ENCODE results near the gene ZNF674. TPM values are rescaled to one million over a fixed set of nuclear protein-coding genes. Genes with fewer than 3 reads are reported as not detected.
"Not testable (repeated sequence)": the region's sequence is repeated elsewhere in the genome, so short reads cannot be mapped to it uniquely, and the experiment has no call there.

The ZNF674 gene
- polyA plus RNA-seq, 3 donors: 5.8 to 7.6 (median 7.3) TPM

DNA sequence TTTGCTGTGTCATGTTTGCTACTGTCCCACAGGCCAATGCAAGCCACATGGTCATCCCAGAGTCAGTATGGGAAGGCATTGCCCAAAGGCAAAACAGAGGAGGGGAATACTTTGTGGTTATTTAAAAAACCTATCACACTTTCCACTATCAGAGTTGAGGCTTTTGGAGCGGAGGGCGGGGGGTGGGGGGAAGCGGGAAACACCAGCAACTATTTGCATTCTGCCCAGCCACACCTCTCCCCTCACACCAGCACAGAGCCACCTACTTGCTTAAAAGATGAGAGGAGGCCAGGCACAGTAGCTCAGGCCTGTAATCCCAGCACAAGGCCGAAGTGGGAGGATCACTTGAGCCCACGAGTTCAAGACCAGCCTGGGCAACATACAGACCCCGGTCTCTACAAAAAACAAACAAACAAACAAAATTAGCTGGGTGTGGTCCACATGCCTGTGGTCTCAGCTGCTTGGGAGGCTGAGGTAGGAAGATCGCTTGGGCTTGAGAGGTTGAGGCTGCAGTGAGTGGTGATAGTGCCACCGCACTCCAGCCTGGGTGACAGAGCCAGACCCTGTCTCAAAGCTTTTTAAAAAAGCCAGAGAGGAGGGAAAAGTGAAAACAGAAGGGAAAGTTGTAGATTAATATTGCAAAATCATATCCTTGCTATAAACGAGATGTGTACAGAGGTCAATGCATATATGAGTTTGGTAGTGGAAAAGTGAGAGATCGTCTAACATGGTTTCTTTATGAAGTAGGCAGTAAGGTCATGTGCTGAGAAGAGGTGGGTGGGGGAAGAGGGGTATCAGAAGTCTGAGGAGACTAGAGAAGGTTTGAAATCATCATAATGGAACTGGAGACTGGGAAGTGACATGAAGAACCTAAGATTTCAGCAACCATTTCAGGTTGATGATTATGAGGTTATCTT is 26.5 kb upstream of the ZNF674 start:
- DNase-seq: no peak

DNA sequence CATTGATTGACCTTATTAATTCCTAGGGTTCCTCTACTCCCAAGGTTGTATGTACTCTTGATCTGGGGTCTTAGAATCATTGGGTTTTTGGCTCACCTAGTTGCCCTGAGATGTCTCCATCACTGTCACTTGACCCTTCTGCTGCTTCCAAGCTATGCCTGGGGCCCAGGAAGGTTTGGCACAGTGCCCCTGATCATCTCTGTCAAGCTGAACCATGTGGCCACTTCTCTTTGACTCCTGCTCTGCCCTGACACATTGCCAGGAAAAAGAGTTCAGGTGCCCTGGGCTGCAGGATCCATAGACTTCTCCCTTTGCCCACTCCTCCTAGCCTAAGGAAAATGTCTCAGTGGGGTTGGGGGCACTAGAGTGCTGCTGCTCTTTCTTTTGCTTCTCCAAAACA is 24.4 kb upstream of the ZNF674 start:
- DNase-seq: no peak

DNA sequence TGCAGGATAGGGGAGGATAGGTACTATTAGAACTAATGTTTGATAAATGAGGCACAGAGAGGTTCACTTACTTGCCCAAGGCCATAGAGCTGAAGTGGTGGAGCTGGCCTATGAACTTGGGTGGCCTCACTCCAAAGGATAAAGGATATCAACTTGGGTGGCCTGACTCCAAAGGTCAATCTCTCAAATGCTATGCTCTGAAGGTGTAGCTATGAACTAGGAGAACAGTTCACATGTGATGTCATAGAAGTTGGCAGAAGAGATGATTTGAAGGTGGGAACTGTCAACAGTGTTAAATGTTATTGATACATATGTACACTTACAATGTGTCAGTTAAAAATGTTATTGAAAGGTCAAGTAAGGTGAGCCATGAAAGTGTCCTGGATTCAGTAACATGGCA is 22.2 kb upstream of the ZNF674 start:
- no peak for DNase-seq

DNA sequence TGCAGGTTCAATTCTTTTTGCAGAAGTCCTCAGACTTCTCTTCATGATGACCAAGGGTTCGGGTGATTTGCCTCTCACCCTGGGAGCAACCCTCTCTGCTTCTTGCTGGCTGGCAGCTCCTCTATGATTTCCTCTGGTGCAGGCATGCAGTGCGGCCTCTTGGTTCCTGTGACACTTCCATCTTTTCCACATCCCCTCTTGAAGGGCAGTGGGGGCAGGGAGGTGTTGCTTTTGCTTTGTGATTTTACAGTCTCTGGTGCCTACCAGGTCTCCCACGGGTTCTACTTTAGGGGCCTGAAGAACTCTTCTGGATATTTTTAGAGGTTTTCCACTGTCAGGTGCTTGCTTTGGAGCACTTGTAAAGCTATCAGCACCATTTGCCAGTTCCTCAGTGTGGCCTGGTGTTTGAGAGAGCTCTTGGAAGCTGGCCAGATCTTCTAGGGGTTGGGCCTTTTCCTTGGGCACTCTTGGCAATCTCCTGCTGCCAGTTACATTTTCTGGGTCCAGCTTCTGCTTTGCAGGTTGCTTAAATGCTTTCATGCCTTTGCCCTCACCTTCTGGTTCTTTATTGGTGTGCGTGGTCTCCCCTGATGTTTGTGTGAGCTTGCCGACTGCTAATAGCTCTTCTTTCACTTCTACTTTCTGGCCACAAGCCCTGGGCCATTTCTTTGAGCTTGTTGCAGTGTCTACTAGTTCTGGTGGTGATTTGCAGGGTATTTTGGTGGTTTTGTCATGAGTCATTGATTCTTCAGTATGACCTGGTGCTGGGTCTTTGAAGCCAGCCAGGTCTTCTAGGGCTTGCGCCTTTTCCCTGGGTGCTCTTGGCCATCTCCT is 16.8 kb upstream of the ZNF674 start:
- no peak for DNase-seq

DNA sequence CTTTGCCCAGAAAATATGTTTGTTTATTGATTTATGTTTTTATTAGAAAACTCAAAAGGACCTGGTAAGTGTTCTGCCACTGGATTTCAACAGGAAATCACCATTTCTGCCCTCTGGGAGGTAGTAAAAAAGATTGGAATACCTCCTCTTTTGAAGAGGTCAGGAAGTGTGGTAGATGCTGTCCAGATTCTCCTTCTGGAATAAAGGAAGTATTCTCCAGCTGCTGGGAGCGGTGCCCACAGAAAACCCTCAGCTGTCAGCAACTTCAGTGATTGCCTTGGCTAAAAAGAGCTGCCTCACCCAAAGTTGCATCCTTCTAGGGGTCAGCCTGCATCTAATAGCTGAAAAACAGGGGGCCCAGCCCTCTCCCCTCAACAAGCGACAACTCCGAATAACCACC is 13.8 kb upstream of the ZNF674 start:
- DNase-seq: no peak

DNA sequence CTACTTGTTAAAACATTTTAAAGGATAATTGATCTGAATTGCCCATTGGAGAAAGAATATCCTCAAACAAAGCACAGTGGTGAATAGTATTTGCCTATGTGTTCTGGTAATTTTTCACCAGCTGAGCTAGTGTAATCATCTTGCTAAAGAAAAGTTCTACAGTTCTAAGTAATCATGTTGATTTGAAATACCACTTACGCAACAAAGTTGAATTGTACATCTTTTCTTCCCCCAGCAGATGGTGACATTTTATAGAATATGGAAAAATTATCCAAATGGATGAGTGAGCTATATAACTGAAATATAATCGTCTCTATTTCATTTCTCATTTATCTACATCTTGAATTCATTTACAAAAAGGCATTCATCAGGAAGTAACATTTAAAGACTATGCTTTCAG is 9.7 kb upstream of the ZNF674 start:
- DNase-seq: no peak

DNA sequence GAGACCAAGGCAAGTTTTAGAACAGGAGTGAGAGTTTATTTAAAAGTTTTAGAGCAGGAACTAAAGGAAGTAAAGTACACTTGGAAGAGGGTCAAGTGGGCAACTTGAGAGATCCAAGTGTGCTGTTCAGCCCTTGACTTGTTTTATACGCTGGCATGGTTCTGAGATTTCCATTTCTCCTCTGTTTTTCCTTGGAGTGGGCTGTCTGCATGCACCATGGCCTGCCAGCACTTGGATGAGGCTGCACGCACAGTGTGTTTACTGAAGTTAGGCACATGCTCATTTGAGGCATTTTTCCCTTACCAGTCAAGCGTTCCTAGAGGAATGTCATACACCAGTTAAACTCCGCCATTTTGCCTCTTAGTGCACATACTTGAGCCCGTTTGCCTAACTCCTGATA is 8.7 kb upstream of the ZNF674 start:
- DNase-seq: no peak

DNA sequence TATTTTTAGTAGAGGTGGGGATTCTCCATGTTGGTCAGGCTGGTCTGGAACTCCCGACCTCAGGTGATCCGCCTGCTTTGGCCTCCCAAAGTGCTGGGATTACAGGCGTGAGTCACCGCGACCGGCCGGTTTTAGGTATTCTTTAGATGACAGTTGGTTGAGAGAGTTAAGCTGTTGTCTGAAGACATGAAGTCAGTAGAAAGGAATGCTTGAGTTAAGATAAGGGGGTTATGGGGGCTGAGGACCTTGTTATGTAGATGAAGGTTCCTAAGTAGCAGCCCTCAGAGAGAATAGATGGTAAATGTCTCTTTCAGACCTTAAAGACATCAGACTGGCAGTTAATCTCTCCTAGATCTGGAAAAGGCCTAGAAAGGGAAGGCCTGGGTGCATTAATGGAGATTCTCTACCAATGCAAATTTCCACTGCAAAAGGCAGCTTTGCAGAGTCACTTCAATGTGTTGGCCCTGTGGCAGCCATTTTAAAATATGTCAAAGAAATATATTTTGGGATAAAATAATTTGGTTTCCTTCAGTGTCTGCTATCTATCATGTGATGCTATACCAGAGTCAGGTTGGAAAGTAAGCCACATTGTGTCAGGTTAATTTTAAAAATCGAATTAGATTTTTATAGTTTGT is 6.4 kb upstream of the ZNF674 start:
- DNase-seq: no peak

DNA sequence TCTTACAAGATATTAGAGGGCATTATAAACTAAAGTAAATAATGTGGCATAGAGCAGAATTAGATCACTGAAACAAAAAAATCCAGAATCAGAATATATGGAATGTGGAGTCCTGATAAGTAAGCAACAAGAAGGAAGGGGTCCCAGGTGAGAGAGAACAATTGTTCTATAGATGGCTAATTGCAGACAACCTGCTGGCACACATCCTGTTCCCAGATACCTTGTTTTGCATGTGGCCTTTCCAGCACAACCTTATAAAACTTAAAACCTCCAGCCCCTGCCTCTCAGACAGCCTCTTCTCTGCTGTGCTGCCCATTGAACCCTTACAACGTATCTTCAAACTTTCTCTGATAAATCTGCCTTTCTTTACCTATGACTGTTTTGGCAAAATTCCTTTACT is 4.7 kb upstream of the ZNF674 start:
- DNase-seq: no peak

DNA sequence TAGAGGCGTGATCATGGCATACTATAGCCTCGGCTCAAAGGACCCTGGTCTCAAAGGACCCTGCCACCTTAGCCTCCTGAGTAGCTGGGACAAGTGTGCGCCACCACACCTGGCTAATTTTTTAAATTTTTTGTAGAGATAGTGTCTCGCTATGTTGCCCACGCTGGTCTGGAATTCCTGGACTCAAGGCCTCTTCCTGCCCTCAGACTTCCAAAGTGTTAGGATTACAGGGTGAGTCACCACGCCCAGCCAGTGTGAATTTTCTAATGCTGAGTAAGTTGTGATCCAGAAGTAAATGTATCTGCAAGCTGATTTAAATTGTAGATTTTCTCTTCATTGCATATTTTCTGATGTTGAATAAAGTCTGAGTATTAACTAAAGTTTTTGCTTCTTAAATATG is 2.6 kb upstream of the ZNF674 start:
- no peak for DNase-seq

DNA sequence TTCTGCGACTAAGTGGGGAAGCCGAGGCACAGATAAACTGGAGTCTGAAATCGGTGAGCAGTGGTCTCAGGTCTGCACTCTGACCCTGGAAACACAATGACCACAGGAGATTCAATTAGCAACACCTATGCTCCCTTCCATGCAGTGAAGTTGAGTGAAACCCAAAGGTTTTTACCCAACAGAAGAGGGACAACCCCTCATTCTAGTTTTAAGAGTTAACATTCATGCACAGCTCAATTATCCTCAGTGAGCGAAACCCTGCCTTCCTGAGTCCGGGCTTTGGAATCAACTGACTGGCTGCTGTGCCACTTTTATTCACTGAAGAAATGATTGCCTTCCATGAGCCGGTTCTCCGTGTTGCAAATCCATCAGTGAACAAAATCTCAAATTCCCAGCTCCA is 694 bp downstream of the ZNF674 start:
- not testable (repeated sequence) for DNase-seq

DNA sequence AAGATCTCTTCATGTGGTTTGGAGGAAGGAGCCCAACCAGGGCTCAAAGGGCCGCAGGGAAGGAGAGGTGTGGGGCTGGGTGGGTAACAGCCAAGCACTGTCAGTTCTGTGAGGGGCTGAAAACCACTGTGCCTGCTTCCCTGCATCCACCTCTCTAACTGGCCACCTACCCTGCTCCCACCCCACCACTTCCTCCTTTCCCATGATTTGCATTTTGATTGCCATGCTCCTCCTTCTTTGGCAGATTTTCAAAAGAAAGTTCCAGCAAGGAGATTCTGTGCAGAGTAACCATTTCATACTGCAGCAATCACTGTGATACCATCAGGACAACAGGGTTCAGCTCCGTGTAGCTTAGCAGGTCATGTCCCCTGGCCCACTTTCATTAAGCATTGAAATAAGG is 1.8 kb downstream of the ZNF674 start:
- DNase-seq: no peak

DNA sequence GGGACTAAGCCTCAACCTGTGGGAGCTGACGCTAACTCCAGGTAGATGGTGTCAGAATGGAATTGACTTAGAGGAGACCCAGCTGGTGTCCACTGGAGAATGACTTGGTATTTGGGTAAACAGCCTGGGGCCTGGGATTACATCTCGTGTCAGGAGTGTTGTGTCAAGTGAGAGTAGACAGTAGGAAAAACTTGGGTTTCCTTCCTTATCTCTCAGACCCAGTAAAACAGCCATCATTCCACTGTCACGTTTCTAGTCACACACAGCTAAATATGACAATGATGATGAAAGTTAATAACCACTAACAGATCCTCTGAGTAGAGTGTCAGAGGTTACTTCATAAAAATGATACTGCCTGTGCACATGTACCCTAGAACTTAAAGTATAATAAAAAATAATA is 13.8 kb downstream of the ZNF674 start:
- DNase-seq: no peak

DNA sequence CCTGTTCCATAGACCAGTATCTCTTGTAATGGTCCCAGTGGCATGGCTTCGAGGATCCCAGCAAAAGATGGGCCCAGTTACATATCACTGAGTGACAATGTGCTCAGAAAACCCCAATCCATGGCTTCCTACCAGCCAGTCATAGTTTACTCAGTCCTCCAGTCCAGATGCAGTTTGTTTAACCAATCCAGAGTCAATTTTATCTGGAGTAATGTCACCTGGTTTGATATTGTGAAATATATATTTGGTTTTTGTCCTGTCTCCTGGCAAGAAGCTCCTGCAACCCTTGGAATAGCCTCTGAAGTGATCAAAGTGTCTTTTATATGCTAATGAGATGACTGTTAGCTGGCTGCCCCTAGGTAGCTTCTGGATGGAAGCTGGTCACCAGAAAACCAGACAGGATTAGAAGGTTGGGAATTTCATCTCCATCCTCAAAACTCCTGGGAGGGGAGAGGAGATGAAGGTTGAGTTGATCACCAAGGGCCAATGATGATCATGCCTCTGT is 14.8 kb downstream of the ZNF674 start:
- not testable (repeated sequence) for DNase-seq

DNA sequence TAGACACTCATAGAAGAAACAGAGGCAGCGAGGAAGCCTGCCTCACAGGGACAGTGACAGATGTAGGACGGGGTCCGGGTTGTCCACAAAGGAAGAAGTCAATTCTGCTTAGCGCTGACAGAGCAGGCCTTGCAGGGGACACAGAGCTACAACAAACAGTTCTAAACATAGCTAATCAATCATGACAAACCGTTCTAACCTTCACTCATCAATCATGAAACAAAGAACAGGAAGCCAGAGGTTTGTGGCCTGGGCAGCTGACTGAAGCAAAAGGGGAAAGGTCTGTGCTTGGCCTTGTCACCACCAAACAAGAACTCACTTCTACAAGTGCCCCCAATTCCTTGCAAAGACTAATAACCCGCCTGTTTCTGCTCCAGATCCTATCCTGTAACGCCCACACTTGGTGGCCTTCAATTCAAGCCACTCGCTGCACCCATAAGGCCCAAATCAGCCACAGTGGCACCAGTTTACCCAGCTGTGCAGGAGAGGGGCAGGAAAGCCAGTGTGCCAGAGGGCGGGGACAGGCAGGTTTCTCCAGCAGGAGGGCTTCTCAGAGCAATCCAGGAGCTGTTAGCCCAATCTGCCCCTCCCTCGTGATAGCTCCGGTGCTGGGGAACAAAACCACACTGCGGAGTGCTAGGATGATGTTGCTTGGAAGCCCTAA is 15.3 kb downstream of the ZNF674 start:
- DNase-seq: not testable (repeated sequence)

DNA sequence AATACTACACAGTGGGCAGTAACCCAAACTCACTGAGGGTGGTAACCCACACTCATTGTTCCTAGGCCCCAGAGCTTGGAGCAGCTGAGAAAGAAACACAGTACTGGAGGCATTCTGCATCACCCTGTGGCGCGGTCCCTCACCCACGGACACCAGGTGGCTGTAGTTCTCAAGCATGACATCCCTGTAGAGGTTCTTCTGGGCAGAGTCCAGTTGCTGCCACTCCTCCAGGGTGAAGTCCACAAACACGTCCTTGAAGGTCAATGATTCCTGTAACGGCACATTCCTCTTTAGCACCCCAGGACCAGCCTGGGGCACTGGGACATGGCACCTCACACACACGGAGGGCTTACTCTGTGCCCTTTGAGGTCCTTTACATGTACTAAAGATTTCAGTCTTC is 16.6 kb downstream of the ZNF674 start:
- not testable (repeated sequence) for DNase-seq

DNA sequence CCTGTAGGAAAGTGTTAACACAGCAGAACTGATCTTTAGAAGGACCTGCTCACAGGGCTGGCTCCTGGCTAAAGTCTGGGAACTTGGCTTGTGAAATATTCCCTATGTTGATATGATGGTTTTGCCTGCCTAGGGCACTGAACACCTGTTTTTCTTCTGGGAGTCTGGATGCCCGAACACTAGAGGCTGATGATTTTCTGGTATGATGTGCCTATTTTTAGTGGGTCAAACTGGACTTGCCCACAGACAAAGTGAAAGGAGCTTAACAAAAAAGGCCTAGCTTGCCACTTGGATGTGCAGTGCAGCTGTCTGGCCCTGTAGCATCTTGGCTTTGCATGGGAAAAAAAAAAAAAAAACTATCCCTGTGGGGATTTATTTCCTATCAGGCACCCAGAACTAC is 39.1 kb downstream of the ZNF674 start:
- DNase-seq: no peak

DNA sequence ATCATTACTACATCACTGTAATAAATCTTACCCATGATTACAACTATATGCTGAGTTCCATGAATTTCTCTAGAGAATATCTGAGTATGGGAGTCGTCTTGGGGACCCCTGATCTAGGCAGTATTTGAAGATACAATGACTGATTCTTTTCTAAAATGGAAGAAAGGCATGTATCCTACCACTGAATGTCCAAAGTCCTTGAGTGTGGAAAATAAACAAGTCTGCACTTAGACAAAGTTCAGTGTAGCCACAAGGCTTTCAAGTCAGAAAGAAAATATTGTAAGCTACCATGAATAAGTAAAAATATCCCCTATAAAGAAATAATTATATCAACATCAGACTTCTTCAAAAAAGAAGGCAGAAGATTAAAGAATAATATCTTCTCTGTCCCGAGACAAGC is 42.4 kb downstream of the ZNF674 start:
- DNase-seq: no peak

DNA sequence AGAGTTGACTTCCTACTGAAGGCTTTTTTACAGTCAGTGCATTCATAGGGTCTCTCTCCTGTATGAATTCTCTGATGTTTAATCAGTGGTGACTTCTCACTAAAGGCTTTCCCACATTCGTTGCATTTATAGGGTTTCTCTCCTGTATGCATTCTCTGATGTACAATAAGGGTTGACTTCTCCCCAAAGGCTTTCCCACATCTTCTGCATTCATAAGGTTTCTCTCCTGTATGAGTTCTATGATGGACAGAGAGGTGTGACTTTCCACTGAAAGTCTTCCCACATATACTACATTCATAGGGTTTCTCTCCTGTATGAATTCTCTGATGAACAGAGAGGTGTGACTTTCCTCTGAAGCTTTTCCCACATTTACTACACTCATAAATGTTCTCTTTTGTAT is 45.2 kb downstream of the ZNF674 start:
- no peak for DNase-seq

DNA sequence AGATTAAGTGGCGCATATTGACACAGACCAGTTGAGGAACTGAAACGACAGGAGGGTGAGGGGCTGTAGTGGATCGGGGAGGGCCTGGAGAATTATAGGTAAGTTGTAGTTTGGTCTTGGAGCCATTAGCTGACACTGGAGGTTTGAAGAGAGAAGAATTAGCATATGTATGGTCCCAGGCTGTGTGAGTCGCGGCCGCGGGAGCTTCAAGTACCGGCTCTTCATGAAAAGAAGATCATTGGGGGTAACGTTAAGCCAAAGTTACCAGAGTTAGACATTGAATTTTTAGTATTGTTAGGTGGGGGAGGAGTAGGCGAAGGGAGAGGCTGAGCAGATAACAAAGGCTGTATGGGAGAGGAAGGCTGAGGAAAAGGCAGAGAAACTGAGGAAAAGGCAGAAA is 56.5 kb downstream of the ZNF674 start:
- DNase-seq: no peak

DNA sequence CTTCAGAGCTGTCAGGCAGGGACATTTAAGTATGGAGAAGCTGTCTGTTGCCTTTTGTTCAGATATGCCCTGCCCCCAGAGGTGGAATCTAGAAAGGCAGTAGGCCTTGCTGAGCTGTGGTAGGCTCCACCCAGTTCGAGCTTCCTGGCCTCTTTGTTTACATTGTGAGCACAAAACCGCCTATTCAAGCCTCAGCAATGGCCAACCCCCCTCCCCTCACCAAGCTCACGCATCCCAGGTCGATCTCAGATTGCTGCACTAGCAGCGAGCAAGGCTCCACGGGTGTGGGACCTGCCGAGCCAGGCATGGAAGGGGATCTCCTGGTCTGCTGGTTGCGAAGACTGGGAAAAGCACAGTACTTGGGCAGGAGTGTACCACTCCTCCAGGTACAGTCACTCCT is 59.3 kb downstream of the ZNF674 start:
- DNase-seq: no peak

DNA sequence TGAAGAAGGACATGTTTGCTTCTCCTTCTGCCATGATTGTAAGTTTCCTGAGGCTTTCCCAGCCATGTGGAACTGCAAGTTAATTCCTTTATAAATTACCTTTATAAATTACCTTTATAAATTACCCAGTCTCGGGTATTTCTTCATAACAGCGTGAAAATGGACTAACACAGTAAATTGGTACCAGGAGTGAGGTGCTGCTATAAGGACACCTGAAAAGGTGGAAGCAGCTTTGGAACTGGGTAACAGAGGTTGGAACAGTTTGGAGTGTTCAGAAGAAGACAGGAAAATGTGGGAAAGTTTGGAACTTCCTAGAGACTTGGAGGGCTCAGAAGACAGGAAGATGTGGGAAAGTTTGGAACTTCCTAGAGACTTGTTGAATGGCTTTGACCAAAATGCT is 66.6 kb downstream of the ZNF674 start:
- not testable (repeated sequence) for DNase-seq
